IPS DF 19.7 (cell line): ENCODE measurements around the gene CDK9.
"Not testable (repeated sequence)": the region's sequence is repeated elsewhere in the genome, so short reads cannot be mapped to it uniquely, and the experiment has no call there.

Experiments
- DNase-seq: peaks from one replicate; pipeline ENCODE4 v3.0.0-alpha.2; 2013; ENCODE audit warnings: low read depth, low spot score

CDK9 gene

GRCh38 chr9:127825319-127826051 lies 39.7 kb downstream of the CDK9 start:
- DNase-seq = no peak

GRCh38 chr9:127826253-127826913 lies 40.5 kb downstream of the CDK9 start:
- no peak for DNase-seq

- DNase-seq = peak; percentile 86
Observed at GRCh38 chr9:127828262-127829031, 42.6 kb downstream of the CDK9 start.

- DNase-seq = no peak
Observed at GRCh38 chr9:127829205-127829906, 43.5 kb downstream of the CDK9 start.

- DNase-seq = no peak
Observed at GRCh38 chr9:127832248-127832647, 46.4 kb downstream of the CDK9 start.

- DNase-seq = no peak
Observed at GRCh38 chr9:127833555-127833954, 47.7 kb downstream of the CDK9 start.

- no peak for DNase-seq
Observed at GRCh38 chr9:127835991-127836516, 50.2 kb downstream of the CDK9 start.

GRCh38 chr9:127836561-127836960 lies 50.7 kb downstream of the CDK9 start:
- DNase-seq = not testable (repeated sequence)

- DNase-seq = no peak
Observed at GRCh38 chr9:127837346-127837745, 51.5 kb downstream of the CDK9 start.

GRCh38 chr9:127838375-127839078 lies 52.7 kb downstream of the CDK9 start:
- no peak for DNase-seq
